GOT3 (cell line): Measurements from ENCODE around the gene AGRP.
"Not testable (repeated sequence)": the region's sequence is repeated elsewhere in the genome, so short reads cannot be mapped to it uniquely, and the experiment has no call there.

Source experiments
- DNase-seq: peaks from one replicate; lab custom pipeline; 2025; ENCODE audit warnings: mixed read lengths; lab: John Stamatoyannopoulos, UW

Gene AGRP

GRCh38 chr16:67483150-67483549 lies at the start of gene AGRP:
AGRP (minus strand) TSS chr16:67483547; CDS start chr16:67483398, 149 bp downstream.
- no peak for DNase-seq

GRCh38 chr16:67531247-67531646 lies 47.9 kb upstream of the AGRP start:
- DNase-seq, result no peak

- no peak for DNase-seq
These were observed 46.9 kb upstream of the AGRP start for GRCh38 chr16:67530013-67530939.

- DNase-seq, result no peak
These were observed 46.2 kb upstream of the AGRP start for GRCh38 chr16:67529582-67530012.

- DNase-seq, result no peak
These were observed 45.7 kb upstream of the AGRP start for GRCh38 chr16:67528870-67529581.

- DNase-seq, result no peak
These were observed 45.0 kb upstream of the AGRP start, which contains the start of gene RIPOR1 for GRCh38 chr16:67528222-67528869. RIPOR1 (plus strand) TSS chr16:67528829; CDS start chr16:67538447, 9,618 bp downstream.

- DNase-seq, result no peak
These were observed 42.9 kb upstream of the AGRP start for GRCh38 chr16:67526149-67526791.

- no peak for DNase-seq
These were observed 42.0 kb upstream of the AGRP start for GRCh38 chr16:67525176-67525860.

- DNase-seq, result peak; percentile 75
These were observed 37.9 kb upstream of the AGRP start for GRCh38 chr16:67521095-67521804.

- DNase-seq, result no peak
These were observed 35.9 kb upstream of the AGRP start for GRCh38 chr16:67519242-67519641.

GRCh38 chr16:67518676-67519075 lies 35.3 kb upstream of the AGRP start:
- DNase-seq, result no peak

GRCh38 chr16:67517661-67518423 lies 34.5 kb upstream of the AGRP start:
- DNase-seq, result no peak

GRCh38 chr16:67517155-67517445 lies 33.8 kb upstream of the AGRP start:
- no peak for DNase-seq

GRCh38 chr16:67516296-67517154 lies 33.2 kb upstream of the AGRP start:
- no peak for DNase-seq

GRCh38 chr16:67514382-67514828 lies 31.1 kb upstream of the AGRP start:
- peak; percentile 18 for DNase-seq

GRCh38 chr16:67513892-67514291 lies 30.5 kb upstream of the AGRP start:
- not testable (repeated sequence) for DNase-seq

GRCh38 chr16:67509016-67509415 lies 25.7 kb upstream of the AGRP start:
- DNase-seq, result no peak

GRCh38 chr16:67506468-67506867 lies 23.1 kb upstream of the AGRP start:
- no peak for DNase-seq
